HG03045 (cell line): Measurements from ENCODE around the gene ABHD13.
"Not testable (repeated sequence)": the region's sequence is repeated elsewhere in the genome, so short reads cannot be mapped to it uniquely, and the experiment has no call there.

Source experiments
- ATAC-seq: cut with Tn5 transposase; IDR thresholded peaks from one replicate; pipeline ENCODE4 v1.9.1; 2021; ENCODE audit warnings: mild to moderate bottlenecking, moderate library complexity; ENCODE audit not compliant: unreplicated experiment

ABHD13 gene

GRCh38 chr13:108223687-108224503 lies 5.7 kb downstream of the ABHD13 start:
- no peak for ATAC-seq

- ATAC-seq, result peak; percentile 55
Measured at GRCh38 chr13:108225440-108225839, 7.2 kb downstream of the ABHD13 start.

- ATAC-seq, result no peak
Measured at GRCh38 chr13:108226184-108226583, 8.0 kb downstream of the ABHD13 start.

GRCh38 chr13:108227651-108228272 lies 9.6 kb downstream of the ABHD13 start:
- no peak for ATAC-seq

GRCh38 chr13:108230377-108230776 lies 12.2 kb downstream of the ABHD13 start:
- ATAC-seq, result no peak

- ATAC-seq, result no peak
Measured at GRCh38 chr13:108249150-108249549, 31.0 kb downstream of the ABHD13 start.

GRCh38 chr13:108257248-108257647 lies 39.1 kb downstream of the ABHD13 start:
- ATAC-seq, result no peak

GRCh38 chr13:108263621-108264355 lies 45.6 kb downstream of the ABHD13 start:
- ATAC-seq, result no peak

GRCh38 chr13:108266321-108266990 lies 48.3 kb downstream of the ABHD13 start:
- no peak for ATAC-seq

GRCh38 chr13:108267347-108267746 lies 49.2 kb downstream of the ABHD13 start:
- no peak for ATAC-seq

GRCh38 chr13:108267855-108268254 lies 49.7 kb downstream of the ABHD13 start:
- not testable (repeated sequence) for ATAC-seq

GRCh38 chr13:108268466-108269112 lies 50.4 kb downstream of the ABHD13 start:
- ATAC-seq, result no peak

- ATAC-seq, result peak; percentile 74
Measured at GRCh38 chr13:108269601-108270328, 51.6 kb downstream of the ABHD13 start, which contains the start of gene TNFSF13B. TSS of gene TNFSF13B (plus strand) at chr13:108269718. CDS start at chr13:108269896, 178 bp downstream.

GRCh38 chr13:108270442-108270841 lies 52.2 kb downstream of the ABHD13 start:
- ATAC-seq, result peak; percentile 14

- no peak for ATAC-seq
Measured at GRCh38 chr13:108272333-108272732, 54.1 kb downstream of the ABHD13 start.

- ATAC-seq, result no peak
Measured at GRCh38 chr13:108273429-108274118, 55.4 kb downstream of the ABHD13 start.

GRCh38 chr13:108274718-108275117 lies 56.5 kb downstream of the ABHD13 start:
- ATAC-seq, result no peak

- no peak for ATAC-seq
Measured at GRCh38 chr13:108276060-108276459, 57.9 kb downstream of the ABHD13 start.

- no peak for ATAC-seq
Measured at GRCh38 chr13:108278466-108278865, 60.3 kb downstream of the ABHD13 start.
